Hepatocyte (in vitro differentiated cells): ENCODE results near the gene PRKG1.

Source experiments
- EZH2 ChIP-seq: fragments of 200-600 bp; sonication (generic); IDR thresholded peaks from 2 replicates; pipeline ENCODE4 v1.6.1; 2016; ENCODE audit warnings: antibody characterized with exemption, mild to moderate bottlenecking, borderline replicate concordance
- TF ChIP-seq, protein P1 (sequence below): fragments of 200-600 bp; sonication (generic); IDR thresholded peaks from 2 replicates; pipeline ENCODE4 v1.5.1; 2016; ENCODE audit warnings: antibody characterized with exemption, mild to moderate bottlenecking; ENCODE audit not compliant: poor library complexity

DNA sequence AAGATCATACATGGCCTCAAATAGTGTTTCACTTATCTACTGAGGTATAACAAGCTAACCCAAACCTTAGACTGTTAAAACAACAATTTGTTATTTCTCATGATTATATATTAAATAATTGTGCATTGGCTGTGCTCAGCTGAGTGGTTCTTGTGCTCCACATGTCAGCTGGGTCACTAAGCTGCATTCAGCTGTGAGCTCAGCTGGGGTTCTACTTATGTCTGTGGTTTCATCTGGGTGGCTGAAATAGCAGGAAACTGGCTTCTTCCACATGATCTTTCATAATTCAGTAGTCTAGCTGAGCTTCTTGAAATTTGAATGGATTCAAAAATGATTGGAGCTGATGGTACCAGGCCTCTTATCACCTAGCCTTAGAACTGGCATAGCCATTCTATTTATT lies 806.9 kb downstream of the PRKG1 start:
- TF ChIP-seq, protein P1, sequence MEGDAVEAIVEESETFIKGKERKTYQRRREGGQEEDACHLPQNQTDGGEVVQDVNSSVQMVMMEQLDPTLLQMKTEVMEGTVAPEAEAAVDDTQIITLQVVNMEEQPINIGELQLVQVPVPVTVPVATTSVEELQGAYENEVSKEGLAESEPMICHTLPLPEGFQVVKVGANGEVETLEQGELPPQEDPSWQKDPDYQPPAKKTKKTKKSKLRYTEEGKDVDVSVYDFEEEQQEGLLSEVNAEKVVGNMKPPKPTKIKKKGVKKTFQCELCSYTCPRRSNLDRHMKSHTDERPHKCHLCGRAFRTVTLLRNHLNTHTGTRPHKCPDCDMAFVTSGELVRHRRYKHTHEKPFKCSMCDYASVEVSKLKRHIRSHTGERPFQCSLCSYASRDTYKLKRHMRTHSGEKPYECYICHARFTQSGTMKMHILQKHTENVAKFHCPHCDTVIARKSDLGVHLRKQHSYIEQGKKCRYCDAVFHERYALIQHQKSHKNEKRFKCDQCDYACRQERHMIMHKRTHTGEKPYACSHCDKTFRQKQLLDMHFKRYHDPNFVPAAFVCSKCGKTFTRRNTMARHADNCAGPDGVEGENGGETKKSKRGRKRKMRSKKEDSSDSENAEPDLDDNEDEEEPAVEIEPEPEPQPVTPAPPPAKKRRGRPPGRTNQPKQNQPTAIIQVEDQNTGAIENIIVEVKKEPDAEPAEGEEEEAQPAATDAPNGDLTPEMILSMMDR = no peak
- TF ChIP-seq EZH2 = no peak
